ENCODE measurements around the gene ISCA2.

ISCA2 gene

DNA sequence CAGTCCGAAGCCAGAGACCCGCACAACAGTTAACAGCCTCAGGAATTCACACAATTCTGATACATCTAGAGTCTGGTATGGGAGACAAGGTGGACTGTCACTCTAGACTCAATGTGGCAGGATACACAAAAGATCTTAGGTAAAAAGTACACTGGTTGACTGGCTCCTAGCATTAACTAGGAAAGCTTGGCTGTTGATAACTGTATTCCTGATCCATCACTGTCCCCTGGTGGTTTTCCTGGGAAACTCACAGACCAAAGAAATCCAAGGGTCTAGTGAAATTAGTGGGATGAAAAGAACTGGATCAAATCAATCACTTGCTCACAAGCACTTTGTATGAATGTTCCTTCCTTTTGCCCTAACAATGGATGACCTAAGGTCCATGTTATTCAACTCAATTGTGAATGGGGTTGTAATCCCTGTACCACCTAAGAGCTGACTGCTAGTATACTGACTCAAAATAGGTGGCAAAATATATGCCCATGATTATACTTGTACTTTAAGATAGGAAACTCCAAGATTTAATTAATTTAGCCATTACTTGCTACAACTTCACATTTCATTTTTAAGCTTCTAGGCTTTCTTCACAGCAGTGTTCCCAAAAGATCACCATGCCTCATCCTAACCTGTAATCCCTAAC lies 14.4 kb upstream of the ISCA2 start:
- in situ Hi-C loops (cut with MboI; ENCODE audit: low pct_unique_long_range_greater_than_20kb, low sequenced_read_pairs, unreplicated experiment) = no loop called here
- TF ChIP-seq, protein P1, sequence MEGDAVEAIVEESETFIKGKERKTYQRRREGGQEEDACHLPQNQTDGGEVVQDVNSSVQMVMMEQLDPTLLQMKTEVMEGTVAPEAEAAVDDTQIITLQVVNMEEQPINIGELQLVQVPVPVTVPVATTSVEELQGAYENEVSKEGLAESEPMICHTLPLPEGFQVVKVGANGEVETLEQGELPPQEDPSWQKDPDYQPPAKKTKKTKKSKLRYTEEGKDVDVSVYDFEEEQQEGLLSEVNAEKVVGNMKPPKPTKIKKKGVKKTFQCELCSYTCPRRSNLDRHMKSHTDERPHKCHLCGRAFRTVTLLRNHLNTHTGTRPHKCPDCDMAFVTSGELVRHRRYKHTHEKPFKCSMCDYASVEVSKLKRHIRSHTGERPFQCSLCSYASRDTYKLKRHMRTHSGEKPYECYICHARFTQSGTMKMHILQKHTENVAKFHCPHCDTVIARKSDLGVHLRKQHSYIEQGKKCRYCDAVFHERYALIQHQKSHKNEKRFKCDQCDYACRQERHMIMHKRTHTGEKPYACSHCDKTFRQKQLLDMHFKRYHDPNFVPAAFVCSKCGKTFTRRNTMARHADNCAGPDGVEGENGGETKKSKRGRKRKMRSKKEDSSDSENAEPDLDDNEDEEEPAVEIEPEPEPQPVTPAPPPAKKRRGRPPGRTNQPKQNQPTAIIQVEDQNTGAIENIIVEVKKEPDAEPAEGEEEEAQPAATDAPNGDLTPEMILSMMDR (IDR thresholded peaks at IDR 0.05; ENCODE audit: extremely low read depth, insufficient read depth, missing control alignments) = no peak
- DNase-seq (ENCODE audit: low spot score) = no peak

DNA sequence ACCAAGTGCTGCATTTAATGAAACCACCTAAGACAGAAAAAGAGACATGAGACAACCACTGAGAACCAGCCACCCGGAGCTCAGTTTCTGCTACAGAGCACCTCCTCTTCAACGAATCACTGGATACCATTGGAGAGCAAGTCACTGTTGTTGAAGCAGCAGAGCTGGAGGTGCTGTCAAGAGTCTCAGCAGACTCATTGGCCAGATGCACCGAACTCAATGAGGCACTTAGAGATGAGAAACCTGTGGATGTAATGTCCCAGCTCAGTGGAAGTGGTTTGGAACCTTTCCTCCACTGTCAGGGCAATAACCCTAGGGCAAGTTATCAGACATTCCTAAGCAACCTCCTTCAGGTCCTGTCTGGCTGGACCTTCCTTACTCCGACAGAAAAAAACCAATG lies 13.5 kb upstream of the ISCA2 start:
- TF ChIP-seq, protein P1 (IDR thresholded peaks at IDR 0.05; ENCODE audit: extremely low read depth, insufficient read depth, missing control alignments) = no peak
- in situ Hi-C loops (cut with MboI; ENCODE audit: low pct_unique_long_range_greater_than_20kb, low sequenced_read_pairs, unreplicated experiment) = no loop called here
- DNase-seq (ENCODE audit: low spot score) = no peak

DNA sequence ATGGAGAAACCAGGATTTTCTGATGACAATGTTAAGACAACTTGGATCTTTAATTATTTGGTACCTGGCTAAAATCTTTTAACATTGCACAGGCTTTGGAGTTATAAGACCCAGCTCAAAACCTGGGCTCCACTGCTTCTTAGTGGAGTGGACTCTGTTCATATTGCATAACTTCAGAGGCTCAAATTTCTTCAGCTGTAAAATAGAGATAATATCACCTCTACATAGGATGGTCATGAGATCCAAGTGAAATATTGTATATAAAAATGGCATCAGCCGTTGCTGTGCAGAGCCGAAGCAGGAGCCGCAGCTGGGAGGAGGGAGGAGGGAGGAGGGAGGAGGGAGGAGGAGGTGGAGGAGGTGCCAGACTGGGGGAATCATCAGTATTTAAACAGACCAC lies 11.0 kb upstream of the ISCA2 start:
- TF ChIP-seq, protein P1 (IDR thresholded peaks at IDR 0.05; ENCODE audit: extremely low read depth, insufficient read depth, missing control alignments) = no peak
- no peak for DNase-seq (ENCODE audit: low spot score)
- in situ Hi-C loops (cut with MboI; ENCODE audit: low pct_unique_long_range_greater_than_20kb, low sequenced_read_pairs, unreplicated experiment) = no loop called here

DNA sequence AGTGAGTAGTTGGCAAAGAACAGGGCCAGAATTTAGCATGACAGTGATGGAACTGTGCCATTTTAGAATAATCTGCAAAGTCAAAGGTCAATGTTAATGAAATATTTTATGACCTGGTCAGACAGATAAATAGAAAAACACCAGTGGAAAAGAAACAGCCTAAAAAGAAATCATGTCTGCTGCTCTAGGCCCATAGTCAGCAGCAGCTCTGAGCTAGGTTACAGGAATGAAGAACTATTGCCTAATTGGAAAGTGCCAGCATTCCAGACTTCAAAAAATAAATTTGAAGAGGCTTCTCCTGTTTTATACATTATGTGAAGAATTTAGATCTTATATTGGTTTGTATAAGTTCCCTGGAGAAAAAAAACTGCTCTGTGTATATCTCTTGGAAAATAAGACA lies 10.2 kb upstream of the ISCA2 start:
- TF ChIP-seq, protein P1 (IDR thresholded peaks at IDR 0.05; ENCODE audit: extremely low read depth, insufficient read depth, missing control alignments) = no peak

DNA sequence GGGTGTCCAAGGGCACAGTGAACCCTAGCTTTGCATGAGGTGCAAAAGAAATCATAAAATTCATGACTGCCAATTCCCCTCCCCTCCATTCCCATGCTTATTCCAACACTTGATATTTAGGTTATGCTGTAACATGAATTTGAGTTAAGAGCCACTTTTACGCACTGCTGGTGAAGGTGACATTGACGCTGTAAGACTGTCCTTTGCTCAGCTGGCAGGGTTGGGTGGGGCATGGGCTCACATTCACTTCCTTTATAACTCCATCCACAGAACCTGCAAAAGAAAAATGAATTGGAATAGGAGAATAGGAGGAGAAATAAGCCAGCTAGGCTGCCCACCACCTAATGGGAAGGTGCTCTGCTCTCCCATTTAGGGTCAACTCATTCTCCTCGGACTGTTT lies 7.4 kb upstream of the ISCA2 start:
- in situ Hi-C loops (cut with MboI; ENCODE audit: low pct_unique_long_range_greater_than_20kb, low sequenced_read_pairs, unreplicated experiment) = no loop called here
- TF ChIP-seq, protein P1 (IDR thresholded peaks at IDR 0.05; ENCODE audit: extremely low read depth, insufficient read depth, missing control alignments) = no peak

More for the DNA sequence above, 10.2 kb upstream of the ISCA2 start:
- DNase-seq (ENCODE audit: low spot score) = no peak
- in situ Hi-C loops (cut with MboI; ENCODE audit: low pct_unique_long_range_greater_than_20kb, low sequenced_read_pairs, unreplicated experiment) = no loop called here

DNA sequence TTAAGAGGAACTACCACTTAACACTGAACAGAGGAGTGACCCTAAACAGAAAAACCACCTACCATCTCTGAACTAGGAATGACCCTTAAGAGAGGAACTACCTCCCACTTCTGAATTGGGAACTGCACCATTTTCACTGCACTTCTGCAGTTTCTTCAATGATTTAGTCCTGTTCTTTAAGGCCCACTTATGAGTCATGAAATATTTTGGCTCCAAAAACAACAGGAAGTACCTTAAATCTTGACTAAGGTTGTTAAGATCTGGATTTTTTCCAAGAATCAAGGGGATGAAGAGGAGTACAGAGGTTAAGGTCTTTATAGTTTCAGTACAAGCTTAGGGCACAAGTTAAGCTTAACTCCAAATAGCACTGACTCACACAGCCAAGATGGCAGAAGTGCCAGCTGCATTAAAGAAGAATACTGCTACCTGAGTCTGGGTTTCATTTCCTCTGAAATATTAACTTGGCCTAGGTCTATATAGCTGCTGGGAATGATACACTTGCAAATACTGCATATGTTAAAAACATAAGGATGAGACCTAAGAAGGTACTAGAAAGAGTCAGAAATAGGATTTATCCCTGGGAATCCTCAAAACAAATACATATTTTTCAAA lies 4.7 kb upstream of the ISCA2 start:
- TF ChIP-seq, protein P1 (IDR thresholded peaks at IDR 0.05; ENCODE audit: extremely low read depth, insufficient read depth, missing control alignments) = no peak
- DNase-seq (ENCODE audit: low spot score) = no peak
- in situ Hi-C loops (cut with MboI; ENCODE audit: low pct_unique_long_range_greater_than_20kb, low sequenced_read_pairs, unreplicated experiment) = no loop called here

More for the DNA sequence above, 7.4 kb upstream of the ISCA2 start:
- no peak for DNase-seq (ENCODE audit: low spot score)
